ES-I3 (cell line): Measurements from ENCODE around the gene CDH13.

Experiments
- H3K36me3 ChIP-seq: 2 replicates; pipeline ENCODE4 v1.6.1; 2013; ENCODE audit warnings: mild to moderate bottlenecking, low read length, control low read depth, moderate library complexity; ENCODE audit not compliant: insufficient read depth
- H3K4me1 ChIP-seq: 2 replicates; pipeline ENCODE4 v1.6.1; 2013; ENCODE audit warnings: mild to moderate bottlenecking, control low read depth, low read length; ENCODE audit not compliant: insufficient read depth
- H3K9ac ChIP-seq: 2 replicates; pipeline ENCODE4 v1.6.1; 2013; ENCODE audit warnings: low read depth, mild to moderate bottlenecking, low read length, moderate library complexity
- H3K9me3 ChIP-seq: 2 replicates; pipeline ENCODE4 v1.6.1; 2013; ENCODE audit warnings: mild to moderate bottlenecking, low read length, moderate library complexity; ENCODE audit not compliant: control insufficient read depth, insufficient read depth

Gene CDH13

GRCh38 chr16:83652943-83653342 is 1026.2 kb downstream of the CDH13 start:
- H3K4me1 ChIP-seq: peaks cover 22% of the 10 kb centered on the region
- no peak overlapping the region for H3K9ac ChIP-seq
- H3K36me3 ChIP-seq: no peaks in the 10 kb centered on the region
- no peaks in the 10 kb centered on the region for H3K9me3 ChIP-seq

GRCh38 chr16:83653785-83654184 is 1027.0 kb downstream of the CDH13 start:
- H3K36me3 ChIP-seq: no peaks in the 10 kb centered on the region
- H3K9ac ChIP-seq: no peak overlapping the region
- H3K4me1 ChIP-seq: peaks cover 13% of the 10 kb centered on the region
- H3K9me3 ChIP-seq: no peaks in the 10 kb centered on the region

- H3K9me3 ChIP-seq: peaks cover 10% of the 10 kb centered on the region
- H3K9ac ChIP-seq: no peak overlapping the region
- no peaks in the 10 kb centered on the region for H3K36me3 ChIP-seq
- H3K4me1 ChIP-seq: no peaks in the 10 kb centered on the region
Measured at GRCh38 chr16:83660282-83660681, 1033.5 kb downstream of the CDH13 start.

- no peak overlapping the region for H3K9ac ChIP-seq
- H3K9me3 ChIP-seq: peaks cover 10% of the 10 kb centered on the region
- no peaks in the 10 kb centered on the region for H3K36me3 ChIP-seq
- no peaks in the 10 kb centered on the region for H3K4me1 ChIP-seq
Measured at GRCh38 chr16:83661656-83662055, 1034.9 kb downstream of the CDH13 start.

- Histone ChIP-seq H3K36me3 (no peaks in the 10 kb centered on the region), H3K4me1 (no peaks in the 10 kb centered on the region), H3K9me3 (peaks cover 21% of the 10 kb centered on the region), H3K9ac (no peak overlapping the region)
Measured at GRCh38 chr16:83666449-83666848, 1039.7 kb downstream of the CDH13 start.

GRCh38 chr16:83669456-83669855 is 1042.7 kb downstream of the CDH13 start:
- Histone ChIP-seq H3K9me3 (peaks cover 24% of the 10 kb centered on the region), H3K4me1 (no peaks in the 10 kb centered on the region), H3K36me3 (0 out of 2 replicates have a peak, but pooled peaks cover 3% of the 10 kb centered on the region), H3K9ac (no peak overlapping the region)

GRCh38 chr16:83674931-83675535 is 1048.3 kb downstream of the CDH13 start:
- H3K36me3 ChIP-seq: 0 out of 2 replicates have a peak, but pooled peaks cover 3% of the 10 kb centered on the region
- H3K9ac ChIP-seq: no peak overlapping the region
- H3K9me3 ChIP-seq: peaks cover 16% of the 10 kb centered on the region
- no peaks in the 10 kb centered on the region for H3K4me1 ChIP-seq

GRCh38 chr16:83676086-83676485 is 1049.3 kb downstream of the CDH13 start:
- no peak overlapping the region for H3K9ac ChIP-seq
- H3K4me1 ChIP-seq: peaks cover under 1% of the 10 kb centered on the region; the same call in 1 of the 2 replicates
- peaks cover 7% of the 10 kb centered on the region for H3K9me3 ChIP-seq
- H3K36me3 ChIP-seq: 0 out of 2 replicates have a peak, but pooled peaks cover 3% of the 10 kb centered on the region

- no peak overlapping the region for H3K9ac ChIP-seq
Measured at GRCh38 chr16:83680980-83681379, 1054.2 kb downstream of the CDH13 start.

GRCh38 chr16:83681381-83681956 is 1054.7 kb downstream of the CDH13 start:
- Histone ChIP-seq H3K9ac (no peak overlapping the region), H3K36me3 (no peaks in the 10 kb centered on the region), H3K9me3 (no peaks in the 10 kb centered on the region), H3K4me1 (peaks cover 8% of the 10 kb centered on the region; the same call in 1 of the 2 replicates)

More at GRCh38 chr16:83680980-83681379, 1054.2 kb downstream of the CDH13 start:
- Histone ChIP-seq H3K36me3 (no peaks in the 10 kb centered on the region), H3K4me1 (peaks cover 8% of the 10 kb centered on the region; the same call in 1 of the 2 replicates), H3K9me3 (no peaks in the 10 kb centered on the region)

- Histone ChIP-seq H3K4me1 (peaks cover 8% of the 10 kb centered on the region; the same call in 1 of the 2 replicates), H3K9ac (no peak overlapping the region), H3K9me3 (no peaks in the 10 kb centered on the region), H3K36me3 (no peaks in the 10 kb centered on the region)
Measured at GRCh38 chr16:83682116-83682867, 1055.5 kb downstream of the CDH13 start.

GRCh38 chr16:83682868-83683235 is 1056.1 kb downstream of the CDH13 start:
- H3K9ac ChIP-seq: no peak overlapping the region
- H3K9me3 ChIP-seq: no peaks in the 10 kb centered on the region
- peaks cover 8% of the 10 kb centered on the region; the same call in 1 of the 2 replicates for H3K4me1 ChIP-seq
- no peaks in the 10 kb centered on the region for H3K36me3 ChIP-seq

GRCh38 chr16:83685615-83686165 is 1058.9 kb downstream of the CDH13 start:
- Histone ChIP-seq H3K9ac (no peak overlapping the region), H3K9me3 (no peaks in the 10 kb centered on the region), H3K4me1 (peaks cover 18% of the 10 kb centered on the region), H3K36me3 (no peaks in the 10 kb centered on the region)

- Histone ChIP-seq H3K9me3 (no peaks in the 10 kb centered on the region), H3K9ac (no peak overlapping the region), H3K36me3 (no peaks in the 10 kb centered on the region), H3K4me1 (peaks cover 15% of the 10 kb centered on the region)
Measured at GRCh38 chr16:83686726-83687125, 1060.0 kb downstream of the CDH13 start.
